ENCODE data around the gene PADI1.

PADI1 gene

GRCh38 chr1:17259233-17259873, 54.4 kb downstream of the PADI1 start:
- Histone ChIP-seq H3K36me3 (ENCODE audit: control insufficient read depth, insufficient read depth, low read length) (no peaks in the 10 kb centered on the region), H3K4me3 (replicated peaks; ENCODE audit: low read depth, low read length) (no peak overlapping the region), H3K27me3 (replicated peaks; ENCODE audit: control insufficient read depth, insufficient read depth, low read length) (no peaks in the 10 kb centered on the region)
- TF ChIP-seq CTCF (IDR thresholded peaks at IDR 0.05; ENCODE audit: insufficient read depth, low read length, poor library complexity, severe bottlenecking): no peak
- no peak for DNase-seq (ENCODE audit: extremely low read depth, insufficient read length)

- no peak for TF ChIP-seq CTCF (IDR thresholded peaks at IDR 0.05; ENCODE audit: insufficient read depth, low read length, poor library complexity, severe bottlenecking)
- H3K36me3 ChIP-seq (ENCODE audit: control insufficient read depth, insufficient read depth, low read length): no peaks in the 10 kb centered on the region
- H3K27me3 ChIP-seq (replicated peaks; ENCODE audit: control insufficient read depth, insufficient read depth, low read length): no peaks in the 10 kb centered on the region
- DNase-seq (ENCODE audit: extremely low read depth, insufficient read length): no peak
- no peak overlapping the region for H3K4me3 ChIP-seq (replicated peaks; ENCODE audit: low read depth, low read length)
These were observed 55.3 kb downstream of the PADI1 start for GRCh38 chr1:17260264-17260663.

- no peaks in the 10 kb centered on the region for H3K27me3 ChIP-seq (replicated peaks; ENCODE audit: control insufficient read depth, insufficient read depth, low read length)
- no peak for TF ChIP-seq CTCF (IDR thresholded peaks at IDR 0.05; ENCODE audit: insufficient read depth, low read length, poor library complexity, severe bottlenecking)
- no peaks in the 10 kb centered on the region for H3K36me3 ChIP-seq (ENCODE audit: control insufficient read depth, insufficient read depth, low read length)
- H3K4me3 ChIP-seq (replicated peaks; ENCODE audit: low read depth, low read length): no peak overlapping the region
- no peak for DNase-seq (ENCODE audit: extremely low read depth, insufficient read length)
These were observed 55.8 kb downstream of the PADI1 start for GRCh38 chr1:17260738-17261137.

- DNase-seq (ENCODE audit: extremely low read depth, insufficient read length): no peak
- TF ChIP-seq CTCF (IDR thresholded peaks at IDR 0.05; ENCODE audit: insufficient read depth, low read length, poor library complexity, severe bottlenecking): no peak
- H3K27me3 ChIP-seq (replicated peaks; ENCODE audit: control insufficient read depth, insufficient read depth, low read length): no peaks in the 10 kb centered on the region
These were observed 59.0 kb downstream of the PADI1 start for GRCh38 chr1:17263936-17264335.

GRCh38 chr1:17264470-17264869, 59.5 kb downstream of the PADI1 start:
- DNase-seq (ENCODE audit: extremely low read depth, insufficient read length): no peak
- Histone ChIP-seq H3K4me3 (replicated peaks; ENCODE audit: low read depth, low read length) (no peak overlapping the region), H3K27me3 (replicated peaks; ENCODE audit: control insufficient read depth, insufficient read depth, low read length) (no peaks in the 10 kb centered on the region), H3K36me3 (ENCODE audit: control insufficient read depth, insufficient read depth, low read length) (no peaks in the 10 kb centered on the region)
- TF ChIP-seq CTCF (IDR thresholded peaks at IDR 0.05; ENCODE audit: insufficient read depth, low read length, poor library complexity, severe bottlenecking): no peak

More at GRCh38 chr1:17263936-17264335, 59.0 kb downstream of the PADI1 start:
- no peak overlapping the region for H3K4me3 ChIP-seq (replicated peaks; ENCODE audit: low read depth, low read length)
- H3K36me3 ChIP-seq (ENCODE audit: control insufficient read depth, insufficient read depth, low read length): no peaks in the 10 kb centered on the region

GRCh38 chr1:17265162-17265561, 60.2 kb downstream of the PADI1 start:
- no peak for DNase-seq (ENCODE audit: extremely low read depth, insufficient read length)
- Histone ChIP-seq H3K4me3 (replicated peaks; ENCODE audit: low read depth, low read length) (no peak overlapping the region), H3K36me3 (ENCODE audit: control insufficient read depth, insufficient read depth, low read length) (no peaks in the 10 kb centered on the region)

More at GRCh38 chr1:17265162-17265561, 60.2 kb downstream of the PADI1 start:
- no peak for TF ChIP-seq CTCF (IDR thresholded peaks at IDR 0.05; ENCODE audit: insufficient read depth, low read length, poor library complexity, severe bottlenecking)
- no peaks in the 10 kb centered on the region for H3K27me3 ChIP-seq (replicated peaks; ENCODE audit: control insufficient read depth, insufficient read depth, low read length)
